ENCODE results near the gene LIPC. TPM values are rescaled to one million over a fixed set of nuclear protein-coding genes. Genes with fewer than 3 reads are reported as not detected.
A peak's percentile ranks its signal among the peaks of the same experiment; 100 is the strongest.
"Not testable (repeated sequence)": the region's sequence is repeated elsewhere in the genome, so short reads cannot be mapped to it uniquely, and the experiment has no call there.

The LIPC gene
- total RNA-seq, 2 donors from 2014 or later: 1.0 to 3.2 TPM

DNA sequence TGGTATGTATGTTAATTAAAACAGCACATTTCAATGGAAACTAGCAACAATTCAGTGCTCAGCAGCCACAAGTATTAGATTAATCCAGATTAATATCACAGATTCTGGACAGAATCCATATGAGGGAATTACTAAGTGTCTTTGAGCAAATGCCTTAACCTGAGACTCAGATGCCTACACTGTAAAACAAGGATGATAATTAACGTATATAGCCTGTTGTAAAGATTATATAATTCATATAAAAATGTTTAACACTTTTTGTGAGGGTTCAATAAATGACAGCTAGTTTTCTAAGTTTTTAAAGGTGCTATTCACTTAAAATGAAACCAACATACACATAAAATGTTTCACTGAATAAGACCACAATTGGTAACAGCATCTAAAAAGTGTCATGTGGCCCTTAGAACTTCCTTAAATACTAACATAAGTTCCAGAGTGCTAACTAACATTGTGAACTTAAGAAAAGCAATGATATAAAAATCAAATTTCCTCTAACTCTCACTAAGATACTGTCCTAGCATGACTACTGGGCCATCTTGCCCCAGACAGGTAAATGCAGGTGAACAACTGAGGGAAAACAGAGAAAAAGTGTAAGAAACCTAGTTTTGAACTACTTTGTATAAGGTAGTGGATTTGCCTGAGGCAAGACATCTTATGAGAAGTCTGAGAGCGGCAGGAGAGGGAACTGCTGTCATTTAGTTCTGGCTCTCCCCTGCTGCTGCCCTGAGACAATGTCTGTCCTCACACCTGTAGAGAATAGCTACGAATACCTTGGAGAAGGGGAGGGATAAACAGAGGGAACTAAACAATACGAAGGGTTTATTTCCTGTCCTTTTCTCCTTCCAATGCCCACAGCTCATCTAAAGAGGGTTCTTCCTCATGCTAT lies 166.4 kb downstream of the LIPC start:
- ATAC-seq: no peak
- Mint-ChIP-seq H3K27ac (no peak overlapping the region), H3K4me1 (peaks cover 4% of the 10 kb centered on the region), H3K27me3 (no peaks in the 10 kb centered on the region), H3K4me3 (no peak overlapping the region), H3K36me3 (ENCODE audit: low read depth) (peaks cover 3% of the 10 kb centered on the region)
- no peak for DNase-seq
- no peaks in the 10 kb centered on the region for H3K9me3 ChIP-seq (ENCODE audit: control insufficient read depth, low read length, poor library complexity, severe bottlenecking)

DNA sequence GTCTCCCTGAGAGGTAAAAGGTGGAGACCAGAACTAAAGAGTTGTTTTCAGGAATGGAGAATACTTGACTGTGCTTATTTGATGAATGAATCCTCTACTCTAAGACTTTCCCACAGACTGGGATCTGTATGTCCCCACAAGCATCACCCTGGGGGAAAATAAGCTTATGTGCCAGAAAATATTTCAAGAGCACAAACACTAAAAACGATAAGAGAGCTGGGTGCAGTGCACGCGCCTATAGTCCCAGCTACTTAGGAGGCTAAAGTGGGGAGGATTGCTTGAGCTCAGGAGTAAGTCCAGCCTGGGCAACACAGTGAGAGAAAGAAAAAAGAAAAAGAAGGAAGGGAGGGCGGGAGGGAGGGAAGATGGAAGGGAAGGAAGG lies 167.0 kb downstream of the LIPC start:
- H3K4me3 Mint-ChIP-seq: no peak overlapping the region
- H3K27me3 Mint-ChIP-seq: no peaks in the 10 kb centered on the region
- peaks cover 4% of the 10 kb centered on the region for H3K4me1 Mint-ChIP-seq
- ATAC-seq: no peak
- H3K9me3 ChIP-seq (ENCODE audit: control insufficient read depth, low read length, poor library complexity, severe bottlenecking): no peaks in the 10 kb centered on the region
- peaks cover 3% of the 10 kb centered on the region for H3K36me3 Mint-ChIP-seq (ENCODE audit: low read depth)
- H3K27ac Mint-ChIP-seq: no peak overlapping the region
- DNase-seq: no peak

DNA sequence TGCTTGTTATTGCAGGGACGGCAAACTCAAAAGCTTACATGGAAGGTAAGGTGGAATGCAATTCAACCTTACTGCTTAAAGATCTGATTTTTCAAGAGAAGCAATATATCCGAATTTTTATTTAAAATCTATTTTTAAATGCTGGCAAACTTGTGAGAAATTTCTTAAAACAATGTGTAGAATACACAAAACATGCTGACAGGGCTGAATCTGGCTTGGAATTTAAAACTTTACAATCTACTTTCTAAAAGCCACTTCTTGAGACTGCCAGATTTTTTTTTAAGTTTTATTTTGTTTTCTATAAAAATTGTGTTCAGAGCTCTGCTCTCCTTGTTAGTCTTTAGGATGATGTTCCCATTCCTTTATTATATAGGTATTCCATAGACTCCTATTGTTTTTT lies 171.0 kb downstream of the LIPC start:
- no peak overlapping the region for H3K27ac Mint-ChIP-seq
- no peak for DNase-seq

DNA sequence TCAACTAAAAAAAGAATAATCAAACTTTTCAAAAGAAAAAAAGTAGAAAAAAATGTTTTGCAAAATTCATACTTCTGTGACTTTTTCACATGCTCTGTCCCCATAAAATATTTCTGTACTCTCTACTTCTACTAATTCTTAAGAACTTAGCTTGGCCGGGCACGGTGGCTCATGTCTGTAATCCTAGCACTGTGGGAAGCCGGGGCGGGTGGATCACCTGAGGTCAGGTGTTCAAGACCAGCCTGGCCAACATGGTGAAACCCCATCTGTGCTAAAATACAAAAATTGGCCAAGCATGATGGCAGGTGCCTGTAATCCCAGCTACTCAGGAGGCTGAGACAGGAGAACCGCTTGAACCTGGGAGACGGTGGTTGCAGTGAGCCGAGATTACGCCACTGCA lies 172.1 kb downstream of the LIPC start:
- not testable (repeated sequence) for H3K36me3 Mint-ChIP-seq (ENCODE audit: low read depth); DNase-seq; H3K4me3 Mint-ChIP-seq; H3K9me3 ChIP-seq (ENCODE audit: control insufficient read depth, low read length, poor library complexity, severe bottlenecking); H3K27ac Mint-ChIP-seq; H3K27me3 Mint-ChIP-seq; ATAC-seq
- peaks cover 14% of the 10 kb centered on the region for H3K4me1 Mint-ChIP-seq

More for the DNA sequence above, 171.0 kb downstream of the LIPC start:
- Mint-ChIP-seq H3K4me3 (no peak overlapping the region), H3K36me3 (ENCODE audit: low read depth) (peaks cover 5% of the 10 kb centered on the region), H3K4me1 (peaks cover 10% of the 10 kb centered on the region), H3K27me3 (no peaks in the 10 kb centered on the region)
- no peak for ATAC-seq
- no peaks in the 10 kb centered on the region for H3K9me3 ChIP-seq (ENCODE audit: control insufficient read depth, low read length, poor library complexity, severe bottlenecking)

DNA sequence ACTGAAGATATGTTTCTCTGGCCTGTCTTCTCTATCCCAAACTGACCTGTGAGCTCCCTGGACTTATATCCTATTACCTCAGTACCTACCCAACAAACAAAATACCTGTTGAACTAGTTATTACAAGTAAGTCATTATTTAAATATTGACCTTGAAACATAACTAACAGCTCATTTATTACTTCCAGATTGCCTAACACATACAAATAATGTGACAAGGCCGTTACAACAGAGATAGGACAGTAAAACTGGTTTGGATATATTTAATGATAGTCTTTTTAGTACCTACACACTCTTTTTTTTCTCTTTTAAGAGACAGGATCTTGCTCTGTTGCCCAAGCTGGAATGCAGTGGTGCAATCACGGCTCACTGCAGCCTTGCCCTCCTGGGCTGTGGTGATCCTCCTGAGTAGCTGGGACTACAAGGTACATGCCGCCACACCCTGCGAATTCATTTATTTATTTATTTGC lies 172.7 kb downstream of the LIPC start:
- no peaks in the 10 kb centered on the region for H3K27me3 Mint-ChIP-seq
- no peaks in the 10 kb centered on the region for H3K9me3 ChIP-seq (ENCODE audit: control insufficient read depth, low read length, poor library complexity, severe bottlenecking)
- ATAC-seq: no peak
- no peak for DNase-seq
- peaks cover 14% of the 10 kb centered on the region for H3K4me1 Mint-ChIP-seq
- H3K4me3 Mint-ChIP-seq: no peak overlapping the region
- H3K27ac Mint-ChIP-seq: no peak overlapping the region
- H3K36me3 Mint-ChIP-seq (ENCODE audit: low read depth): peaks cover 5% of the 10 kb centered on the region

DNA sequence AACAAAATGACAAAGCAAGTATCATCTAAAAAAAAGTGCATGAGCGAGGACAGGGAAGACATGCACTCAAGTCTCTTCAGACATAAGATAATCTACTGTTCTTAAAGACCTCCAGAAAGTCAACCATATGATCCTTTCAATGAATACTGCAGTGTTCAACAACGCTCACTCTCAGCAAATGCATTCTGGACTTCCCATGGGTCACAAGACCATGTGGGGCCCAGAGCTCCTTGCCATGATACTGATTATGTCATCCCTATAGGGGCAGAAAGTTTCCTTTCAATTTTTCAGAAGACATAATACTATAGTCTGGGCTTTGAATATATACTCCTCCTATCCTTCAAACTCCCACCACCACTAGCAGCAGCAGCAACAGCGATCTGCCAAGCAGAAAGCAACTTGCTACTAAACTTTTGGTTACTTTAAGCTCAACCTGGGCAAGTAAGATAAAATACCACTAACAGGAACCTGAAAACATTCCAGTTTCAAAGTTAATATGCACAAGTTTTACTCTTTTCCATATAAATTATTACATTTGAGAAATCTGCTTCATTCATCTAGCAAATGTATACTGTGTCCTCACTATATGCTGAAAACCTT lies 174.2 kb downstream of the LIPC start:
- Mint-ChIP-seq H3K4me1 (peaks cover 17% of the 10 kb centered on the region), H3K27ac (no peak overlapping the region), H3K4me3 (no peak overlapping the region), H3K27me3 (no peaks in the 10 kb centered on the region), H3K36me3 (ENCODE audit: low read depth) (peaks cover 7% of the 10 kb centered on the region)
- no peak for ATAC-seq
- H3K9me3 ChIP-seq (ENCODE audit: control insufficient read depth, low read length, poor library complexity, severe bottlenecking): no peaks in the 10 kb centered on the region
- no peak for DNase-seq

DNA sequence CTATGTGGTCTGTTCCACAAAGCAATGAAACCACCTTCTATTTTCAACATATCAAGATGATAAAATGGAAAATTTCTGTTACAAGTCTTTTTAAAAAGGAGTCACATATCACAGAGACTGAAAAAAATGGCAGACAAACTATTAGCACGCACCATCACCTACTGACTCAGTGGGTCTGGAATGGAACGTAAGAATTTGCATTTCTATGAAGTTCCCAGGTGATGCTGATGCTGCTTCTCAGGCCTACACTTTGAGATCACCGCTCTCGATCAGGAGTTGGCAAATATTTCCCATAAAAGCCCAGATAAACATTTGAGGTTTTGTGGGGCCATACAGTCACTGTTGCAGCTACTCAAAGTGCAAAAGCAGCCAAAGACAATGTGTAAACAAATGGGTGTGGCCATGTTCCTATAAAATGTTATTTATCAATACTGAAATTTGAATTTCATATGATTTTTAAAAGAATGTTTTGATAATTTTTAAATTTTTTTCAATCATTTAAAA lies 174.8 kb downstream of the LIPC start:
- H3K4me1 Mint-ChIP-seq: peaks cover 17% of the 10 kb centered on the region
- DNase-seq (no peak), ATAC-seq (no peak)
- peaks cover 8% of the 10 kb centered on the region for H3K36me3 Mint-ChIP-seq (ENCODE audit: low read depth)
- no peak overlapping the region for H3K4me3 Mint-ChIP-seq
- no peak overlapping the region for H3K27ac Mint-ChIP-seq
- no peaks in the 10 kb centered on the region for H3K9me3 ChIP-seq (ENCODE audit: control insufficient read depth, low read length, poor library complexity, severe bottlenecking)
- no peaks in the 10 kb centered on the region for H3K27me3 Mint-ChIP-seq

DNA sequence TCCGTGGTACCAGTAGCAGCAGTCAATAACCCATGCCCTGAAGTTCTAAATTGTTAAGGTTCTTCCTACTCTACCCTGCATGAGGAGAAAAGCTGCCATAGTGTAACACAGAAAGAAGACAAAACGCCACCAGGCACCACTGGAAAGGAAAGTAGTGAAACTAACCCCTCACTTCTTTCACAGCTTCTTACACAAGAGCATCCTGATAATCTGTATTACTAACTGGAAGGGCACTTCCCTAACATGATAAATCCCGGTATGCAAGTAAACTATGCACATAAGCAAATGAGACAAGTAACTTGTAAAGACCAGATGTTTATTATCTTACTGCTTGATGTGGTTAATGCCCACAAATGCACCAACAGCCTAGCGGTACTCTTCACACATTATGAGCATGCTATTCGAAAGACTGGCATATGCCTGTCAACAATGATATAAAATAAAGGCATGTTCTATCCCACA lies 176.4 kb downstream of the LIPC start:
- H3K4me3 Mint-ChIP-seq: peak overlapping the region; percentile 81
- peak; percentile 87 for ATAC-seq

DNA sequence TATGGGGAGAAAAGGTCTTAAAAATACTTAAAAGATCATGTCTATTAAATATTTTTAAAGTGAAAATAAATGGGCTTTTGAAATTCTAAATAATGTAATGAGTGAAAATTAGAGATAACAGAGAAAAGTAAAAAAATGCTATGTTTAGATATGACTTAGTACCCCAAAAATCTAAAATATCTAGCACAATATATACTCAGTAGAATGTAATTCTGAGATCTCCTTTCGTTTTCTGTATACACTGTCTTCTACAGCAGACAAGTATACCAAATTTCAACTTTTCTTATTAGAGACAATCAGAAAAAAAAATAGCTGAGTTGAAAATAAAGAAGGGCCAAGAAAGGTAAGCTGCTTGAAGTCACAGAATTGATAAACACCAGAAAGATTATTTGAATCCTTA lies 176.9 kb downstream of the LIPC start:
- H3K4me3 Mint-ChIP-seq: no peak overlapping the region
- peak overlapping the region; percentile 87 for H3K27ac Mint-ChIP-seq

More for the DNA sequence above, 176.4 kb downstream of the LIPC start:
- no peak for DNase-seq
- no peaks in the 10 kb centered on the region for H3K27me3 Mint-ChIP-seq
- peaks cover 6% of the 10 kb centered on the region for H3K36me3 Mint-ChIP-seq (ENCODE audit: low read depth)
- peak overlapping the region; percentile 87 for H3K27ac Mint-ChIP-seq
- no peaks in the 10 kb centered on the region for H3K9me3 ChIP-seq (ENCODE audit: control insufficient read depth, low read length, poor library complexity, severe bottlenecking)
- H3K4me1 Mint-ChIP-seq: peaks cover 21% of the 10 kb centered on the region

DNA sequence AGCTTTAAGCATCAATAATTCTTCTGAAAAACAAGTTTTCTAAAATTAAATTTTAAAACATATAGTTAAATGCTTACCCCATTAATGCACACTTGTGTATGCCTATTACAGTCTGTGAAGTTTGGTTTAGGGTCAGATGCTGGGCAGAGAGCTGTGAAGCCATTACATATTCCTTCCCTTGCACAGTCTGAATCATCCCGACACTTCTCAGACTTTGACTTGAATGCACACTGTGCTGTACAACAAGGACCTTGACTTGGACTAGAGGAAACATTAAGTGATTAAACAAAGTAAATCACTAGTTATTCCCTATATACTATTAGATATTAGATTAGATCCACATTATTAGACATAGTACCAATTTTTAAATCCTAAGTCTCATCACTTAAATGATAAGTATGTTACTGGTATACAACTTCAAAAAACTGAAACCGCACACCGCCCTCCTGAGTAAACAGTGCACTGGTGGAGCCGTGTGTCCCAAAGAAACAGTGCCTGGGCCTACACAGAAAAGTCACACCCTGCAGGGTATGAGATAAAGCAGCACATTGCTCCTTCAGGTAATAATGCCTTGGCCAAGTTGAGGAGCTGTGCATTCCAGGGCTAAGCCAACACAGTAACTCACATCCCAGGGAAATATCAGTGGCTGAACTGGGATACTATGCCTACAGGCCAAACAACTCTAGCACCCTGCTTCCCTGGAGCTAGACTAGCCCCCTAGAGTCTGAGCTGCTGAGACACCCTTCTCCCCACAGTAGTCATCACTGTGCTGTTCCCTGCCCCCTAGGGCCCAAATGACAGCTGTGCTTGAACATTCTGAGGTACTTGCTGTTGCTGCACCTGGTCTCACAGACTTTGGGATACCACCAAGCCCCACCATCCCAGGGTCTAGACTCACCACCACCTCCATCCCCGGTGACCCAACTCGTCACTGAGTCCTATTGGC lies 180.2 kb downstream of the LIPC start:
- Mint-ChIP-seq H3K4me3 (no peak overlapping the region), H3K36me3 (ENCODE audit: low read depth) (peaks cover 13% of the 10 kb centered on the region), H3K4me1 (peaks cover 25% of the 10 kb centered on the region), H3K27me3 (no peaks in the 10 kb centered on the region), H3K27ac (peak overlapping the region; percentile 65)
- H3K9me3 ChIP-seq (ENCODE audit: control insufficient read depth, low read length, poor library complexity, severe bottlenecking): no peaks in the 10 kb centered on the region
- ATAC-seq: no peak
- no peak for DNase-seq

More for the DNA sequence above, 176.9 kb downstream of the LIPC start:
- Mint-ChIP-seq H3K4me1 (peaks cover 21% of the 10 kb centered on the region), H3K36me3 (ENCODE audit: low read depth) (peaks cover 10% of the 10 kb centered on the region), H3K27me3 (no peaks in the 10 kb centered on the region)
- no peaks in the 10 kb centered on the region for H3K9me3 ChIP-seq (ENCODE audit: control insufficient read depth, low read length, poor library complexity, severe bottlenecking)
- ATAC-seq: no peak
- DNase-seq: no peak

DNA sequence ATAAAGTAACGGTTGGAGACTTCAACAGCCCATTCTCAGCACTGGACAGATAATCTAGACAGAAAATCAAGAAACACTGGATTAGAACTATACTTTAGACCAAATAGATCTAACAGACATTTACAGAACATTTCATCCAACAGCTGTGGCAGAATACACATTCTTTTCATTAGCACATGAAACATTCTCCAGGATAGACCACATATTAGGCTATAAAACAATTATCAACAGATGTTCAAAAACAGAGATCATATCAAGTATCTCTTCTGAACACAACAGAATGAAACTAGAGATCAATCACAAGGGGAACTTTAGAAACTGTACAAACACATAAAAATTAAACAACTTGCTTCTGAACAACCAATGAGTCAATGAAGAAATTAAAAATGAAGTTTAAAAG lies 184.4 kb downstream of the LIPC start:
- H3K9me3 ChIP-seq (ENCODE audit: control insufficient read depth, low read length, poor library complexity, severe bottlenecking): no peaks in the 10 kb centered on the region
- DNase-seq: no peak
- peaks cover 16% of the 10 kb centered on the region for H3K36me3 Mint-ChIP-seq (ENCODE audit: low read depth)
- H3K4me3 Mint-ChIP-seq: no peak overlapping the region
- no peaks in the 10 kb centered on the region for H3K27me3 Mint-ChIP-seq
- no peak overlapping the region for H3K27ac Mint-ChIP-seq
- peaks cover 15% of the 10 kb centered on the region for H3K4me1 Mint-ChIP-seq
- no peak for ATAC-seq
